HK-2 (cell line): Measurements from ENCODE around the gene PCDHGC4.

Source experiments
- DNase-seq: peaks from one replicate; pipeline ENCODE4 v3.0.0-alpha.2; 2018; ENCODE audit not compliant: unreplicated experiment

PCDHGC4 gene

DNA sequence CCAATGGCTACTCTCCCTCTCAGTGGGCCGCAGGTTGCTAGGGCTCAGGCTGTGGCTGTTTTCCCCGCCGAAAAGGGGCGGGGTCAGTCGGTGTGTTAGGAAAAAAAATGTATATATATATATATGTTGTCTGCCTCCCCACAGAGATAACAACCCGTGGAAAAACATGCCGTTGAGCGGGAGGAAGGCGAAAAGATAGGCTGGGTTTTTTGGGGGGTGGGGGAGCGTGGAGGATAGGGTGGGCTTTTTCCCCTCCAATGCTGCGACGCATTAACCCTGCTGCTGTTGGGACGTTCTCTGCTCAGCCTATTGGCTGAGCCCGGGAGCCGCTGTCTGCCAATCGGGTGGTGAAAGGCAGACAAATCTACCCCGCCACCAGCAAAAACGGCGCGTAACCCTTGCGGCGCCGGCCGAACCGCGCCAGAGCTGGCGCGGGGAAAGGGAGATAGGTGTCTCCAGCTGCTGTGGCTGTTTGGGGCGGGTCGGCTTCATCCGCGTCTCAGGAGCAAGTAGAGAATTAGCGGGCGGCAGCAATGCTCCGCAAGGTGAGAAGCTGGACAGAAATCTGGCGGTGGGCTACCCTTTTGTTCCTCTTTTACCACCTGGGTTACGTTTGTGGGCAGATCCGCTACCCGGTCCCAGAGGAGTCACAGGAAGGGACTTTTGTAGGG lies at the start of gene PCDHGC4:
TSS of gene PCDHGC4 (plus strand) at position 390 of the 671 bp plus-strand sequence. CDS start at position 534, 144 bp downstream.
- DNase-seq: no peak

DNA sequence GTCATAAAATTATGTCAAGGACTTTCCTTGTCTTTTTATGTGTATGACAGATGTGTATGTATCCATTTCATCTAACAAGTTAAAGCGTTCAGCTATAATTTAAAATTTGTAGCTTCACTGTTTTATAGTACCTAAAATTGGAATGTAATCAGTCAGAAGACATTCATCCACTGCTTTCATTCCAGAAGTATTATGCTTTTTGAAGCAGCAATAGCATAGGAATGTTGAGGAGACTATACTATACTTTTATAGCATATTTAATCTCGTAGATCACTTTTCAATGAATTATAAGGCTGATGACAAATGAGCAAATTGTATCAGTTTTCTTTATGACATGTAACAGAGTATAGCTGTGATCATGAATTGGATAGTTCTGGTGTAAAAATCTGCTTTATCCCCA lies 47.6 kb upstream of the PCDHGC4 start:
- no peak for DNase-seq

DNA sequence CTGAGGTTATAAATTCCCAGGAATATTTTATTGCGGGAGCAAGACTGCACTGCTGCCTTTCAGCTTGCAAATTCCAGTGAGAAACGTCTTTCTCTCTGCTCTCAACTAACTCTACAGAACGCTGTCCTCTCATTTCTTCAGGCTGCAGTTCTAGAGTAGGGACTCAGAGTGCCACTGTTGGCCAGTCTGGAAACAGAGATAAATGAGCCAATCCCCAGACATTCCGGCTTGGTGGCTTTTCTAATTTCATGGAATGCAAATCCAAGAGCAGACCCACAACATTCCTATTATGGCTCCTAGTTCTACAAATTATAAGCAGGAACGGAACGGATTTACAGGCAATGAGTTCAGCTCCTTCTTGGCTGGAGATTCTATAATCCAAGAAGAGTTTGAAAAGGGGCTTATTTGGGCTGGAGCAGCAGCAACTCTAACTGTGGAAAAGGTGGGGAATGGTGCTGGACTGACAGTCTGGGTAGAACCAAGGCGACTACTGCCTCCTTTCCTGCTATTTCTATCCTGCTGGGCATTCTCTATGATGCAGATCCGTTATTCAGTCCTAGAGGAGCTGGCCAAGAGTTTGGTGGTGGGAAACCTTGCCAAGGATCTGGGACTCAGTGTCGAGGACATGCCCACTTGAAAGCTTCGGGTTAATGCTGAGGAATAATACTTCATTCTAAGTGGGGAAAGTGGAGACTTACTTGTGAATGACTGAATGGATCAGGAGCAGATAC lies 45.3 kb upstream of the PCDHGC4 start:
- no peak for DNase-seq

DNA sequence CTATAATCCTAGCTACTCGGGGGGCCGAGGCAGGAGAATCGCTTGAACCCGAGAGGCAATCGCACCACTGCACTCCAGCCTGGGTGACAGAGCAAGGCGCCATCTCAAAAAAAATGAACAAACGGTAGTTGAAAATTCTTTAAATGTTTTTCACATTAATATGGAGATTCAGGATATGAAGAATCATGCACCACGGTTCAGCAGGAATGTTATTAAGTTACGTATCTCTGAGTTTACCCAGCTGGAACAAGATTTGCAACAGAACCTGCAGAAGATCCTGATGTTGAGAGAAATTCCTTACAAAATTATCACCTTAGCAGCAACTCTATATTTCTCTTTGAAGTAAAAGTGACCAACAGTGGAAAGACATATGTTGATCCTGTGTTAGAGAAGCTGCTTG lies 44.5 kb upstream of the PCDHGC4 start:
- no peak for DNase-seq

DNA sequence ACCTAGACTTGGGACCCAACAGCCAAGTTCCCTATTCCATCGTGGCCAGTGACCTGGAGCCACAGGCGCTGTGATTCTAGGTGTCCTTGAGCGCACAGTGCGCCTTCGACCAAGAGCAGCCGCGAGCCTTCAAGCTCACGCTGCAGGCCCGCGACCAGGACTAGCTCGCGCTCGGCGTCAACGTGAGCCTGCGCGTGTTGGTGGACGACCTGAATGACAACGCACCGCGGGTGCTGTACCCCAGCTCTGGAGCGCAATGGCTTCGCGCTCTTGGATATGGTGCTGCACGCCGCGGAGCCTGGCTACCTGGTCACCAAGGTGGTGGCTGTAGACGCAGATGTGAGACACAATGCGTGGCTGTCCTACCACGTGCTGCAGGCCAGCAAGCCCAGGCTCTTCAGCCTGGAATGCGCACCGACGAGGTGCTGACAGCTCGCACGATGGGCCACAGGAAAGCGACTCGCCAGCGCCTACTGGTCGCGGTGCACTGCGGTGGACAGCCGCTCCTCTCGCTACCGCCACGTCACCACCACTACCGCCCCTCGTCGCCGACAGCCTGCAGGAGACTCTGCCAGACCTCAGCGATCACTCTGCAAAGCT lies 43.2 kb upstream of the PCDHGC4 start:
- no peak for DNase-seq

DNA sequence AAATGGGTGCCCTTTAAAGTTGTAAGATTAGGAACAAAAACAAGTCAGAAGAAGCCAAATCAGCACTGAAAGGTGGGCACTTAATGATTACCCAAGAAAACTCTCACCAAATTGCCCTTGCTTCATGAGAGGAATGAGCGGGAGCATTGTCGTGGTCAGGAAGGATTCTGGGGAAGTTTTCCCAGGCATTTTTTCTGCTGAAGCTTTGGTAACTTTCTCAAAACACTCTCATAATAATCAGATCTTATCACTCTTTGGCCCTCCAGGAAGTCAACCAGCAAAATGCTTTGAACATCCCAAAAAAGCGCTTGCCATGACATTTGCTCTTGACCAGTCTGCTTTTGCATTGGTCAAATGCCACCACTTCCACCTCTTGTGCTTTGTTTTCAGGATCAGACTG lies 19.5 kb upstream of the PCDHGC4 start:
- DNase-seq: no peak

DNA sequence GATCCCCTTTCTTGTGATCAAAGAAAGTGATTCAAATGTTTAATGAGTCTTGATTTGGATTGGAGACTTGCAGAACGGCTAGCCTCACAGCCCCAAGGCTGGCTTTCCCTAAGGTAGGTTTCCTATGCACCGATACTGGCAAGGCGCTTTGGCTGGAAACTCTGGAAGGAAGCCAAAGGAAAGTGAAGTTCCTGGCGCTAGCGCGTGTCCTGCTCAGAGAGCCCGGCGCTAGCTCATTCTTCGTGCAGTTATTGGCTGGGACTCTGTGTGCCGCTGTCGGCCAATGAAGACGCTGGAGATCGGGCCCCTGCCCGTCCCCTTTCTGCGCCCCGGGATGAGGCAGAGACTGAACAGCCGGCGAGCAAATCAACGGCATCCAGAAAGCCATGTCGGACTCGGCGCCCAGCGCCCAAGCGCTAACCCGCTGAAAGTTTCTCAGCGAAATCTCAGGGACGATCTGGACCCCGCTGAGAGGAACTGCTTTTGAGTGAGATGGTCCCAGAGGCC lies 9.2 kb upstream of the PCDHGC4 start, which contains the start of gene PCDHGC3:
TSS of gene PCDHGC3 (plus strand) at position 342 of the 507 bp plus-strand sequence. CDS start at position 493, 151 bp downstream.
- DNase-seq: peak; percentile 86

DNA sequence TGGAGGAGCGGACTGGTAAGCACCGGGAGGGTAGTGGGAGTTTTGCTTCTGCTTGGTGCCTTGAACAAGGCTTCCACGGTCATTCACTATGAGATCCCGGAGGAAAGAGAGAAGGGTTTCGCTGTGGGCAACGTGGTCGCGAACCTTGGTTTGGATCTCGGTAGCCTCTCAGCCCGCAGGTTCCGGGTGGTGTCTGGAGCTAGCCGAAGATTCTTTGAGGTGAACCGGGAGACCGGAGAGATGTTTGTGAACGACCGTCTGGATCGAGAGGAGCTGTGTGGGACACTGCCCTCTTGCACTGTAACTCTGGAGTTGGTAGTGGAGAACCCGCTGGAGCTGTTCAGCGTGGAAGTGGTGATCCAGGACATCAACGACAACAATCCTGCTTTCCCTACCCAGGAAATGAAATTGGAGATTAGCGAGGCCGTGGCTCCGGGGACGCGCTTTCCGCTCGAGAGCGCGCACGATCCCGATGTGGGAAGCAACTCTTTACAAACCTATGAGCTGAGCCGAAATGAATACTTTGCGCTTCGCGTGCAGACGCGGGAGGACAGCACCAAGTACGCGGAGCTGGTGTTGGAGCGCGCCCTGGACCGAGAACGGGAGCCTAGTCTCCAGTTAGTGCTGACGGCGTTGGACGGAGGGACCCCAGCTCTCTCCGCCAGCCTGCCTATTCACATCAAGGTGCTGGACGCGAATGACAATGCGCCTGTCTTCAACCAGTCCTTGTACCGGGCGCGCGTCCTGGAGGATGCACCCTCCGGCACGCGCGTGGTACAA lies 8.5 kb upstream of the PCDHGC4 start:
- peak; percentile 33 for DNase-seq

DNA sequence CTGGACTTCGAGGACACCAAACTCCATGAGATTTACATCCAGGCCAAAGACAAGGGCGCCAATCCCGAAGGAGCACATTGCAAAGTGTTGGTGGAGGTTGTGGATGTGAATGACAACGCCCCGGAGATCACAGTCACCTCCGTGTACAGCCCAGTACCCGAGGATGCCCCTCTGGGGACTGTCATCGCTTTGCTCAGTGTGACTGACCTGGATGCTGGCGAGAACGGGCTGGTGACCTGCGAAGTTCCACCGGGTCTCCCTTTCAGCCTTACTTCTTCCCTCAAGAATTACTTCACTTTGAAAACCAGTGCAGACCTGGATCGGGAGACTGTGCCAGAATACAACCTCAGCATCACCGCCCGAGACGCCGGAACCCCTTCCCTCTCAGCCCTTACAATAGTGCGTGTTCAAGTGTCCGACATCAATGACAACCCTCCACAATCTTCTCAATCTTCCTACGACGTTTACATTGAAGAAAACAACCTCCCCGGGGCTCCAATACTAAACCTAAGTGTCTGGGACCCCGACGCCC lies 7.7 kb upstream of the PCDHGC4 start:
- no peak for DNase-seq

DNA sequence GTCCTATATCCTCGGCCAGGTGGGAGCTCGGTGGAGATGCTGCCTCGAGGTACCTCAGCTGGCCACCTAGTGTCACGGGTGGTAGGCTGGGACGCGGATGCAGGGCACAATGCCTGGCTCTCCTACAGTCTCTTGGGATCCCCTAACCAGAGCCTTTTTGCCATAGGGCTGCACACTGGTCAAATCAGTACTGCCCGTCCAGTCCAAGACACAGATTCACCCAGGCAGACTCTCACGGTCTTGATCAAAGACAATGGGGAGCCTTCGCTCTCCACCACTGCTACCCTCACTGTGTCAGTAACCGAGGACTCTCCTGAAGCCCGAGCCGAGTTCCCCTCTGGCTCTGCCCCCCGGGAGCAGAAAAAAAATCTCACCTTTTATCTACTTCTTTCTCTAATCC lies 7.0 kb upstream of the PCDHGC4 start:
- no peak for DNase-seq

DNA sequence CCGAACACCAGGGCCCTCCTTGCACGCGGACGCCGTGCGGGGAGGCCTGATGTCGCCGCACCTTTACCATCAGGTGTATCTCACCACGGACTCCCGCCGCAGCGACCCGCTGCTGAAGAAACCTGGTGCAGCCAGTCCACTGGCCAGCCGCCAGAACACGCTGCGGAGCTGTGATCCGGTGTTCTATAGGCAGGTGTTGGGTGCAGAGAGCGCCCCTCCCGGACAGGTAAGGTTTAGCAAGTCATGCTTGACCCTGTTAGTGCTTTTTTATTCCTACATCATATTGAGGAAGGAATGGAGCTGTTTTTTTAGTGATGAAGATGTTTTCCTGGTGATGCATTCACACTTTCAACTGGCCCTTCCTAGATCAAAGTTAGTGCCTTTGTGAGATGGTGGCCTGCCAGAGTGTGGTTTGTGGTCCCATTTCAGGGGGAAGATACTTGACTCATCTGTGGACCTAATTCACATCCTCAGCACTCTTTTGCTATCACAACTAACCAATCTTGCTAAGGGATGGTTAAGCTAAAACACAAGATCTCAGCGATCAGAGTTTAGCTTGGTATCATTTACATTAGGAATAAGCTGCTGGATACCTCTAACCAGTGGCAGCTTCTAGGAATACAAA lies 6.4 kb upstream of the PCDHGC4 start:
- no peak for DNase-seq

DNA sequence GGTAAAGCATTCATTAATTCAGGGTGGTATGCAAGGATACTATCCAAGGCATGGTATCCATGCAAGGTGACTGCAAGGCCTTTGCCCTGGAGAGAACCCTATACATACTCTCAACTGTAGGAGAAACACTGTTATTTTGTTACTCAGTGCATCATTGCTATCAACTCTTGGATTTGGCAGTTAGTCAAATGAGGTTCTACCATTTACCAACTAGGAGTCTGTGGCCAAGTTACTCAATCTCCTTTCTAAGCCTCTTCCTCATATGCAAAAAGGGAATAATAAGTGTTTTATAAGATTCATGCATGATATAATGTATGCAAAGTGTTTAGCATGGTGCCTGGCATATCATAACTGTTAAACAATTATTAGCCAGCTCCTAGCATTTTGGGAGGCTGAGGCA lies 5.1 kb upstream of the PCDHGC4 start:
- DNase-seq: no peak

DNA sequence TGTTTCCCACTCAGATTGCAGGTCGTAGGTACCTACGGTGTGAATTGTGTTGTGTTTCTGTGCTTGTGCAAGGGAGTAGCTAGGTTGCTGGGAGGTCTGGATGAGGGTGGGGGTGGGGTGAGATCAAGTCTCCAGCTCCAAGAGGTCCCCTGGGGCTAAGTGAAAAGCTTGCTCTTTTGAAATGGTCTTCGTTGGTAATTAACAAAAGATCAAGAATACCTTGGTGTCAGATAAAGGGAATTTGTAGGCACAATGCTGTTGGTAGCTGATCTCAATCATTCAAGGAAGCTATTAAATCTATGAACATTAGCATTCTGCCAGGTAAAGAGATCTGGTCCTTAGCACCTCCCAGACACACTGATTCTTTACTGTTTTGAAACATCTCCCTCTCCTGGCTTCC lies 928 bp upstream of the PCDHGC4 start:
- no peak for DNase-seq

DNA sequence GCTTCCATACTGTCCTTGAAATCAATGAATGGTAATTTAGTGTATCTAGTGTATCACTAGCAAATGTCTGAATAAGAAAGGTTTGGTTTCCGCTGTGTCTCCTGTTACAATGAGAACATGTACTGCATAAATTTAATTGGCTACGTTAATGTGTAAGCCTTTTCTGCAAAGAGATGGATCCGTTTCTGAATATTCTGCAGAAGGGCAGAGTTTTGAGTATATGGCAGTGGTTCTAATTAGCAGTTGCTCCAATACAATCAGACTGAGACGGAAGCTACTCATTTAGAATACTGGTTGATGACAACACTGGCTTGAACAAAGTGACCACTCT lies 555 bp upstream of the PCDHGC4 start:
- DNase-seq: no peak

DNA sequence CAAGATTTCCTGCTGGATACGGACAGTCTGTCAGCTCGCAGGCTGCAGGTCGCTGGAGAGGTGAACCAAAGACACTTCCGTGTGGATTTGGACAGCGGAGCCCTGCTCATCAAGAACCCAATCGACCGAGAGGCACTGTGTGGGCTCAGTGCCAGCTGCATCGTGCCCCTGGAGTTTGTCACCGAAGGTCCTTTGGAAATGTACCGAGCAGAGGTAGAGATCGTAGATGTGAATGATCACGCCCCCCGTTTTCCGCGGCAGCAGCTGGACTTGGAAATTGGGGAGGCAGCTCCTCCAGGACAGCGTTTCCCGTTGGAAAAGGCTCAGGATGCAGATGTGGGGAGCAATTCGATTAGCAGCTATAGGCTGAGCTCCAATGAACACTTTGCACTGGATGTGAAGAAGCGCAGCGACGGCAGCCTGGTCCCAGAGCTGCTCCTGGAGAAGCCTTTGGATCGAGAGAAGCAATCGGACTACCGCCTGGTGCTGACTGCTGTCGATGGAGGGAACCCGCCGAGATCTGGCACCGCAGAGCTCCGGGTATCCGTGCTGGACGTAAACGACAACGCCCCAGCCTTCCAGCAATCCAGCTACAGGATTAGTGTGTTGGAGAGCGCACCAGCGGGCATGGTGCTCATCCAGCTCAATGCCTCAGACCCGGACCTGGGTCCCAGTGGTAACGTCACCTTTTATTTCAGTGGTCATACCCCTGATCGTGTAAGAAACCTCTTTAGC lies 658 bp downstream of the PCDHGC4 start:
- no peak for DNase-seq

DNA sequence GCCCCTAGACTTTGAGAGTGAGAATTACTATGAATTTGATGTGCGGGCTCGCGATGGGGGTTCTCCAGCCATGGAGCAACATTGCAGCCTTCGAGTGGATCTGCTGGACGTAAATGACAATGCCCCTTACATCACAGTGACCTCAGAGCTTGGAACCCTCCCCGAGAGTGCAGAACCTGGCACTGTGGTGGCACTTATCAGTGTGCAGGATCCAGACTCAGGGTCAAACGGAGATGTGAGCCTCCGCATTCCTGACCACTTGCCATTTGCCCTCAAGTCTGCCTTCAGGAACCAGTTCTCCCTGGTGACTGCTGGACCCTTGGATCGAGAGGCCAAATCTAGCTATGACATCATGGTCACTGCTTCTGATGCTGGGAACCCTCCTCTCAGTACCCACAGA lies 1.3 kb downstream of the PCDHGC4 start:
- no peak for DNase-seq

DNA sequence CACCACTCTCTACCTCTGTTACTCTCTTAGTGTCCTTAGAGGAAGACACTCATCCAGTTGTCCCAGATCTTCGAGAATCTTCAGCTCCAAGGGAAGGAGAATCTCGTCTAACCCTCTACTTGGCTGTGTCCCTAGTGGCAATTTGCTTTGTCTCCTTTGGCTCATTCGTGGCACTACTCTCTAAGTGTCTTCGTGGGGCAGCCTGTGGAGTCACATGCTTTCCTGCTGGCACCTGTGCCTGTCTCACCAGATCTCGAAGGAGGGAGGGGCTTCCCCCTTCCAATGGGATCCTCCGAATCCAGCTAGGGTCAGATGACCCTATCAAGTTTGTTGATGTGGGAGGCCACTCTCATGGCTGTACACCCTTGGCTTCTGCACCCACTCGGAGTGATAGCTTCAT lies 2.3 kb downstream of the PCDHGC4 start:
- DNase-seq: no peak

DNA sequence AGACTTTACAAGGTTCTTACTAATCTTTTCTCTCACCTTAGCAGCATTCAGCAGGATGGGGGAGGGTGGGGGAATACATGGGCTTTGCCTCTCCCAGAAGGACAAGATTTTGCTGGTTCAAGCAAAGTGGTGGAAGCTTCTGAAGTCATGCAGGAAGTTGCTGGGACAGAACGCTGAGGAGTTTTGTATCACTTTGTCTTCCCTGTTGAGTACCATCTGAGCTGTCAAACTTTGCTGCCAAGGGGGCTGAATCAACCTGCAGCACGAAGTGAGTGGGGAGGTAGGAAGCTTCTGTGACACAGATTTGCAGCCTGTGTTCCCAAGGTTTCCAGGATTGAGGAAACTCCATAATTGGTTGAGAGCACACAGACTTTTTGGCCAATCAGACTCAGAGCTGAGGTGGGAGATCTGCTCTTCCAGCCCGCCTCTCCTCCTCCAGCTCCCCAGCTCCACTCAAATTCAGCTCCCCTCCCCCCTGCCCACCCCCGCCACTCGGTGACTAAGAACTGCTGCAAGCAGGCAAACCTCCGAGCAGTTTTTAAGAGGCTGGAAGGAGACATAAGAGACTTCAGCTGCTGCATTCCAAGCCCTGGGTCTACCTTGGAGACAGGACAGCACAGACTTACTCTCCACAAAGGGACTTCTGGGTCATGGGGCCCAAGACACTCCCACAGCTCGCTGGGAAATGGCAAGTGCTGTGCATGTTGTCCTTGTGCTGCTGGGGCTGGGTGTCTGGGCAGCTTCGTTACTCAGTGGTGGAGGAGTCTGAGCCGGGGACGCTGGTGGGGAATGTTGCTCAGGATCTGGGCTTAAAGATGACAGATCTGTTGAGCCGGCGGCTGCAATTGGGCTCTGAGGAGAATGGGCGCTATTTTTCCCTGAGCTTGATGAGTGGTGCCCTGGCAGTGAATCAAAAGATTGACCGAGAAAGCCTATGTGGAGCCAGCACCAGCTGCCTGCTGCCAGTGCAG lies 4.0 kb downstream of the PCDHGC4 start, which contains the start of gene PCDHGC5:
TSS of gene PCDHGC5 (plus strand) at position 491 of the 971 bp plus-strand sequence. CDS start at position 651, 160 bp downstream.
- peak; percentile 28 for DNase-seq

DNA sequence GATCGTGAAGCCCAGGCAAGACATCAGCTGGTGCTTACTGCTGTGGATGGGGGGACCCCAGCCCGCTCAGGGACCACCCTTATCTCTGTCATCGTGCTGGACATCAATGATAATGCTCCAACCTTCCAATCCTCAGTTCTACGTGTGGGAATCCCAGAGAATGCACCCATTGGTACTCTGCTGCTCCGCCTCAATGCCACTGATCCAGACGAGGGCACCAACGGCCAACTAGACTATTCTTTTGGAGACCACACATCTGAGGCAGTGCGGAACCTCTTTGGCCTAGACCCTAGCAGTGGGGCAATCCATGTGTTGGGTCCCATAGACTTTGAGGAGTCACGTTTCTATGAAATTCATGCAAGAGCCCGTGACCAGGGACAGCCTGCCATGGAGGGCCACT lies 5.0 kb downstream of the PCDHGC4 start:
- no peak for DNase-seq
